OCI-LY1 (cell line): ENCODE results near the gene MRPL19.
A peak's percentile ranks its signal among the peaks of the same experiment; 100 is the strongest.

ENCODE experiments used
- H2AFZ ChIP-seq: fragments of 200-600 bp; sonication (generic), shearing (Covaris generic); 2 replicates; pipeline ENCODE4 v1.6.0; 2014; ENCODE audit warnings: antibody characterized with exemption, mild to moderate bottlenecking, low read length
- H3F3A ChIP-seq: fragments of 200-600 bp; sonication (generic), shearing (Covaris generic); 2 replicates; pipeline ENCODE4 v1.6.0; 2014; ENCODE audit warnings: mild to moderate bottlenecking, antibody characterized with exemption, low read length, moderate library complexity; ENCODE audit not compliant: insufficient read depth
- H3K27ac ChIP-seq: fragments of 200-600 bp; sonication (generic); 2 replicates; pipeline ENCODE4 v1.5.1; 2014; ENCODE audit warnings: low read length, mixed run types, mild to moderate bottlenecking, low read depth; ENCODE audit not compliant: poor library complexity, severe bottlenecking
- H3K27me3 ChIP-seq: fragments of 200-600 bp; sonication (generic); 2 replicates; pipeline ENCODE4 v1.6.0; 2014; ENCODE audit warnings: antibody characterized with exemption, mild to moderate bottlenecking, low read length, moderate library complexity; ENCODE audit not compliant: insufficient read depth
- H3K36me3 ChIP-seq: fragments of 200-600 bp; sonication (generic); 2 replicates; pipeline ENCODE4 v1.6.1; 2014; ENCODE audit warnings: mild to moderate bottlenecking, antibody characterized with exemption, low read length, moderate library complexity, mixed read lengths; ENCODE audit not compliant: insufficient read depth
- H3K4me1 ChIP-seq: fragments of 200-600 bp; sonication (generic); 2 replicates; pipeline ENCODE4 v1.5.1; 2014; ENCODE audit warnings: mild to moderate bottlenecking, low read length, moderate library complexity; ENCODE audit not compliant: insufficient read depth, severe bottlenecking
- H3K4me2 ChIP-seq: fragments of 200-600 bp; sonication (generic), shearing (Covaris generic); 2 replicates; pipeline ENCODE4 v1.6.1; 2014; ENCODE audit warnings: low read length
- H3K4me3 ChIP-seq: fragments of 200-600 bp; sonication (generic); 2 replicates; pipeline ENCODE4 v1.5.1; 2014; ENCODE audit warnings: low read length, low read depth, mild to moderate bottlenecking, mixed read lengths; ENCODE audit not compliant: poor library complexity, severe bottlenecking
- H3K79me2 ChIP-seq: fragments of 200-600 bp; shearing (Covaris generic); 2 replicates; pipeline ENCODE4 v1.6.1; 2016; ENCODE audit warnings: mixed run types, low read length, mixed read lengths; ENCODE audit not compliant: insufficient read depth
- H3K9ac ChIP-seq: fragments of 200-600 bp; sonication (generic), shearing (Covaris generic); 2 replicates; pipeline ENCODE4 v1.6.1; 2014; ENCODE audit warnings: mild to moderate bottlenecking, low read length, mixed read lengths
- H3K9me2 ChIP-seq: fragments of 200-600 bp; sonication (generic), shearing (Covaris generic); 2 replicates; pipeline ENCODE4 v1.6.1; 2014; ENCODE audit warnings: low read depth, mild to moderate bottlenecking, low read length, mixed read lengths
- H3K9me3 ChIP-seq: fragments of 200-600 bp; shearing (Covaris generic); 2 replicates; pipeline ENCODE4 v1.6.1; 2014; ENCODE audit warnings: low read length, mixed read lengths
- H4K20me1 ChIP-seq: fragments of 200-600 bp; sonication (generic), shearing (Covaris generic); 2 replicates; pipeline ENCODE4 v1.6.0; 2016; ENCODE audit warnings: mild to moderate bottlenecking, low read length; ENCODE audit not compliant: insufficient read depth
- CTCF ChIP-seq: fragments of 200-600 bp; sonication (generic), shearing (Covaris generic); IDR thresholded peaks from 2 replicates; pipeline ENCODE4 v1.5.1; 2017; ENCODE audit warnings: mild to moderate bottlenecking, antibody characterized with exemption, low read length, moderate library complexity, mixed read lengths
- EZH2 ChIP-seq: fragments of 200-600 bp; sonication (generic), shearing (Covaris generic); IDR thresholded peaks from 2 replicates; pipeline ENCODE4 v1.8.0; 2017; ENCODE audit warnings: borderline replicate concordance, mixed run types, mild to moderate bottlenecking, antibody characterized with exemption, low read length, moderate library complexity, mixed read lengths

The MRPL19 gene

GRCh38 chr2:75645643-75646042 is 940 bp upstream of the MRPL19 start:
- H2AFZ ChIP-seq = no peak overlapping the region
- no peaks in the 10 kb centered on the region for H3K9me2 ChIP-seq
- TF ChIP-seq CTCF (no peak), EZH2 (no peak)
- no peak overlapping the region for H3K27ac ChIP-seq
- no peak overlapping the region for H3K4me2 ChIP-seq
- no peak overlapping the region for H3K4me3 ChIP-seq
- no peaks in the 10 kb centered on the region for H3F3A ChIP-seq
- no peaks in the 10 kb centered on the region for H3K27me3 ChIP-seq
- H3K4me1 ChIP-seq = peaks cover 17% of the 10 kb centered on the region
- H3K9me3 ChIP-seq = no peaks in the 10 kb centered on the region
- H3K36me3 ChIP-seq = peaks cover 23% of the 10 kb centered on the region
- no peaks in the 10 kb centered on the region for H4K20me1 ChIP-seq
- peaks cover 12% of the 10 kb centered on the region for H3K79me2 ChIP-seq
- H3K9ac ChIP-seq = no peak overlapping the region

GRCh38 chr2:75646090-75646582 is 447 bp upstream of the MRPL19 start:
- Histone ChIP-seq H3F3A (no peaks in the 10 kb centered on the region), H3K9me3 (no peaks in the 10 kb centered on the region), H3K4me1 (peaks cover 17% of the 10 kb centered on the region), H3K79me2 (peaks cover 12% of the 10 kb centered on the region), H3K27ac (no peak overlapping the region), H3K9ac (peak overlapping the region; percentile 86), H4K20me1 (no peaks in the 10 kb centered on the region), H3K9me2 (no peaks in the 10 kb centered on the region), H3K4me2 (peak overlapping the region; percentile 88), H2AFZ (peak overlapping the region; percentile 73), H3K4me3 (peak overlapping the region; percentile 81), H3K36me3 (peaks cover 28% of the 10 kb centered on the region), H3K27me3 (no peaks in the 10 kb centered on the region)
- no peak for TF ChIP-seq CTCF
- no peak for TF ChIP-seq EZH2

- H2AFZ ChIP-seq = no peak overlapping the region
- peaks cover 17% of the 10 kb centered on the region for H3K4me1 ChIP-seq
- H3K27ac ChIP-seq = no peak overlapping the region
- H3K9ac ChIP-seq = peak overlapping the region; percentile 86
- H3K36me3 ChIP-seq = peaks cover 44% of the 10 kb centered on the region
- TF ChIP-seq EZH2 (no peak), CTCF (no peak)
- H3K27me3 ChIP-seq = no peaks in the 10 kb centered on the region
- peak overlapping the region; percentile 88 for H3K4me2 ChIP-seq
- H3K9me3 ChIP-seq = no peaks in the 10 kb centered on the region
- no peaks in the 10 kb centered on the region for H4K20me1 ChIP-seq
- peak overlapping the region; percentile 81 for H3K4me3 ChIP-seq
- peaks cover 12% of the 10 kb centered on the region for H3K79me2 ChIP-seq
- no peaks in the 10 kb centered on the region for H3F3A ChIP-seq
- H3K9me2 ChIP-seq = no peaks in the 10 kb centered on the region
These were observed 1.2 kb downstream of the MRPL19 start for GRCh38 chr2:75647771-75648170.
